ENCODE results near the gene IKBKE. TPM values are rescaled to one million over a fixed set of nuclear protein-coding genes. Genes with fewer than 3 reads are reported as not detected.

The IKBKE gene
- total RNA-seq (2021) = 5.7 and 6.6 TPM in 2 replicates
- long read RNA-seq, partial matches to known transcripts = 10 of 34 reads
- long read RNA-seq, other reads (novel, unspliced or antisense) = 14 of 34 reads

DNA sequence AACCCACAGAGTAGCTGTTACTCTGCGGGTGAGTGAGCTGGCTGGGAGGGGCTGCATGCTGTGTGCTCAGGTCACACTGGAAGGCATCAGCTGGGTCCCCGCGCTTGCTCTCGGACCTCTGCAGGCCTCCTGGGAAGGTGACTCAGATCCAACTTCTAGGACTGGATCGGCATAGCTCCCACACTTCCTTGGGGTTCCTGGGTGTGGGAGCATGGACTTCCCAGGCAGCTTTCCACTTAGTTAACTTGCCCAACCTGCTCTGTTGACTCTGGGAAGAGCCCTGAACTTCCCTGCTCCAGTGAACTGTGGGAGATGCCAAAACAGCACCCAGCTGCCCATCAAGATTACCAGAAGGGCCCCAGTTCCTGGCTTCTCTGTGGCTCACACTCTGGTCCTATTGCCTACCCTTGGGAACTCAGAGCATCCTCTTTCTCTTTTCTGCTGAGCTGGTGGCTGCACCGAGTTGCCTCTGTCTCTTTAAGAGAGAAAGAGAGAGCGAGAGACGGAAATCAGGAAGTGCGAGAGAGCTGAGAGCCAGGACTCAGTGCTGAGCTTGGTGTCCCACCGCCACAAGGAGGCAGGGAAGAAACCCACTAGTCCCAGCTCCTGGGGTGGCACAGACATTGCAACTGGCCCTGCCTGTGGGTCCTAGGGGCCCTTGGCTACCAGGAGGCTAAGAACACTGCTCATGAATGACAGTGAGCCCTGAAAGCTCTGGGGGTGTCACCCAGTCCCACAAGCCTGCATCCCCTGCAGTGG lies at the start of gene IKBKE:
TSS of gene IKBKE (plus strand) at position 544 of the 759 bp plus-strand sequence. CDS start 2,752 bp downstream, outside the sequence.
- no peaks in the 10 kb centered on the region for H3K79me2 ChIP-seq (ENCODE audit: insufficient read depth, low read length)
- H2BK20ac ChIP-seq (ENCODE audit: low read depth, low read length, poor library complexity, severe bottlenecking) = no peak within 1 kb of the TSS
- no CpG with 5 or more reads among the region's 10 CpGs for WGBS (ENCODE audit: extremely low coverage, insufficient read length, low lambda C conversion rate)
- H3K23me2 ChIP-seq (ENCODE audit: insufficient read length, low read depth, low read length, poor library complexity, severe bottlenecking) = peaks cover 11% of the 10 kb centered on the region
- H3K23ac ChIP-seq (ENCODE audit: insufficient read length, low read depth, low read length) = no peak within 1 kb of the TSS
- peaks cover 29% of the 10 kb centered on the region for H3K27me3 Mint-ChIP-seq (ENCODE audit: low read depth)
- no peak within 1 kb of the TSS for H4K5ac ChIP-seq (ENCODE audit: insufficient read length, low read depth, low read length)
- no peaks in the 10 kb centered on the region for H4K20me1 ChIP-seq (ENCODE audit: control insufficient read depth, insufficient read depth, insufficient read length)
- H3K4me2 ChIP-seq (ENCODE audit: insufficient read depth, insufficient read length, low read length) = peak within 1 kb of the TSS; percentile 60
- H2AK5ac ChIP-seq (ENCODE audit: insufficient read length, low read length) = no peak within 1 kb of the TSS
- no peaks in the 10 kb centered on the region for H3K79me1 ChIP-seq (ENCODE audit: insufficient read depth, low read depth, low read length, poor library complexity, severe bottlenecking)
- H3K14ac ChIP-seq (ENCODE audit: insufficient read depth, low read length) = no peak within 1 kb of the TSS
- peaks cover 62 to 66% of the 10 kb centered on the region in 2 experiments for H3K4me1 Mint-ChIP-seq
- H2AFZ ChIP-seq (ENCODE audit: low read length) = peak within 1 kb of the TSS; percentile 32
- H2BK12ac ChIP-seq (ENCODE audit: insufficient read length, low read depth, low read length) = no peak within 1 kb of the TSS
- H3K4ac ChIP-seq (ENCODE audit: low read depth, low read length) = no peak within 1 kb of the TSS
- H3K4me3 Mint-ChIP-seq = peak within 1 kb of the TSS; percentile 68 to 83
- H4K8ac ChIP-seq (replicated peaks; ENCODE audit: insufficient read length, low read depth, low read length) = no peak within 1 kb of the TSS
- H2BK15ac ChIP-seq (ENCODE audit: low read depth, low read length) = no peak within 1 kb of the TSS
- no peaks in the 10 kb centered on the region for H3K9me3 Mint-ChIP-seq
- no peak within 1 kb of the TSS for H4K91ac ChIP-seq (ENCODE audit: insufficient read length, low read depth, low read length)
- peak within 1 kb of the TSS; percentile 18 for H3K18ac ChIP-seq (ENCODE audit: insufficient read length, low read depth, low read length)
- DNase-seq = peak; percentile 77
- no peak within 1 kb of the TSS for H3K27ac ChIP-seq (ENCODE audit: insufficient read length, low read depth, low read length)
- H3K36me3 Mint-ChIP-seq (ENCODE audit: insufficient read depth in 1 of 3, low read depth in 3 of 3) = peaks cover 2 to 9% (median 5%) of the 10 kb centered on the region in 3 experiments; a peak in 5 of 7 replicates
- H3K4me1 ChIP-seq (ENCODE audit: insufficient read depth, low read length) = peaks cover 12% of the 10 kb centered on the region; the same call in 1 of the 2 replicates
- no peak within 1 kb of the TSS for H3T11ph ChIP-seq (ENCODE audit: low read length)
- TF ChIP-seq, protein P1, sequence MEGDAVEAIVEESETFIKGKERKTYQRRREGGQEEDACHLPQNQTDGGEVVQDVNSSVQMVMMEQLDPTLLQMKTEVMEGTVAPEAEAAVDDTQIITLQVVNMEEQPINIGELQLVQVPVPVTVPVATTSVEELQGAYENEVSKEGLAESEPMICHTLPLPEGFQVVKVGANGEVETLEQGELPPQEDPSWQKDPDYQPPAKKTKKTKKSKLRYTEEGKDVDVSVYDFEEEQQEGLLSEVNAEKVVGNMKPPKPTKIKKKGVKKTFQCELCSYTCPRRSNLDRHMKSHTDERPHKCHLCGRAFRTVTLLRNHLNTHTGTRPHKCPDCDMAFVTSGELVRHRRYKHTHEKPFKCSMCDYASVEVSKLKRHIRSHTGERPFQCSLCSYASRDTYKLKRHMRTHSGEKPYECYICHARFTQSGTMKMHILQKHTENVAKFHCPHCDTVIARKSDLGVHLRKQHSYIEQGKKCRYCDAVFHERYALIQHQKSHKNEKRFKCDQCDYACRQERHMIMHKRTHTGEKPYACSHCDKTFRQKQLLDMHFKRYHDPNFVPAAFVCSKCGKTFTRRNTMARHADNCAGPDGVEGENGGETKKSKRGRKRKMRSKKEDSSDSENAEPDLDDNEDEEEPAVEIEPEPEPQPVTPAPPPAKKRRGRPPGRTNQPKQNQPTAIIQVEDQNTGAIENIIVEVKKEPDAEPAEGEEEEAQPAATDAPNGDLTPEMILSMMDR (conservative IDR thresholded peaks at IDR 0.05) = peak; percentile 28; the same call in 1 of the 3 replicates
- no peak within 1 kb of the TSS for H2BK5ac ChIP-seq (ENCODE audit: insufficient read length, low read length)
- H3K9ac ChIP-seq (ENCODE audit: extremely low read depth, insufficient read length, low read length) = no peak within 1 kb of the TSS
- peak within 1 kb of the TSS in 1 of 3 experiments; percentile 29; a peak in 2 of 7 replicates for H3K27ac Mint-ChIP-seq
- H3K56ac ChIP-seq (ENCODE audit: insufficient read length, low read depth, low read length) = no peak within 1 kb of the TSS
- H3K9me3 ChIP-seq (ENCODE audit: control insufficient read depth, low read depth, low read length) = no peaks in the 10 kb centered on the region
- H3K27me3 ChIP-seq (ENCODE audit: insufficient read depth, low read length) = no peaks in the 10 kb centered on the region
- no peak within 1 kb of the TSS for H2BK120ac ChIP-seq (ENCODE audit: low read depth, low read length, poor library complexity, severe bottlenecking)

Measured in H9 (cell line).